HG03354 (cell line): ENCODE measurements around the gene GMPR2.
"Not testable (repeated sequence)": the region's sequence is repeated elsewhere in the genome, so short reads cannot be mapped to it uniquely, and the experiment has no call there.

Experiments
- ATAC-seq: cut with Tn5 transposase; IDR thresholded peaks from one replicate; pipeline ENCODE4 v1.9.1; 2021; ENCODE audit warnings: mild to moderate bottlenecking; ENCODE audit not compliant: unreplicated experiment, poor library complexity, severe bottlenecking

Gene GMPR2

GRCh38 chr14:24226473-24226872 is 6.3 kb upstream of the GMPR2 start:
- no peak for ATAC-seq

DNA sequence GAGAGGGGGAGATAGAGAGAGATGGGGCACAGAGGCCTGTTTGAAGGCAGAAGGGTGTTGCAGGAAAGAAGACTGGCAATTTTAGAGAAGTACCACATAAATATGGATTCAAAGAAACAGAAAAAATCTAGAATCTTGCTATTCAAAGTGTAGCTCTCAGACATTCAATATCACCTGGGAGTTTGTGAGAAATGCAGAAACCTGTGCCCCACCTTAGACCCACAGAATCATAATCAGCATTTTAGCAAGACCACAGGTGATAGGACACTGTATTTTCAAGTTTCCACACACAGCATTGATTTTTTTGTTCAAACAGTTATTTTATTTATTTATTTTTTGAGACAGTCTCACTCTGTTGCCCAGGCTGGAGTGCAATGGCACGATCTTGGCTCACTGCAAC is 3.8 kb upstream of the GMPR2 start:
- no peak for ATAC-seq

GRCh38 chr14:24231263-24232120 is 1.2 kb upstream of the GMPR2 start:
- peak; percentile 21 for ATAC-seq

DNA sequence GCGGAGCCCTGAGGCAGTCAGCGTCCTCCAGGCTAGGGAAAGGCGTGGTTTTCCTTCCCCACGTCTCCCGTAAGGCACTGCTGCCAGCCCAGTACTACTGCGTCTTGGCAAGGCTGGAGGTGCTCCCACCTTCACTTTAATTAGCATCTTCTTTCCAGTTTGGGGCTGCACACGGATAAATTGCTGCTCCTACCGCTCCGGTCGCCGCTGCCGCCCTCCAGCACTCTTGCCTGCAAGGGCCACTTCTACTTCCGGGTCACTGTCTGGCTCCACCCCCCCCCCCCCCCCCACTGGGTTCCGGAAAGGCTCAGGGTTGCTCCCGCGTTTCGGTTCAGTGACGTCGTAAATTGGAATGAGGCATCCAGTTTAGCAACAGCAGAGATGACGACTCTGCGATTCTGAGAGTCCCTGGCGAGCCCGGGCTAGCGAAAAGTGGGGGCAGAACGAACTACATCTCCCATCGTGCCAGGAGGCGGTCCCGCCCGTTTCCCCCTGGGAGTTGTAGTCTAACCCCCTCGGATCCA is 546 bp upstream of the GMPR2 start, which contains the start of gene NEDD8:
Gene NEDD8 (minus strand): TSS at position 247 of the 524 bp plus-strand sequence. CDS start 100 bp downstream, at position 147.
- ATAC-seq, result peak; percentile 76

- ATAC-seq, result no peak
Measured at GRCh38 chr14:24233538-24233866, 773 bp downstream of the GMPR2 start.

GRCh38 chr14:24234095-24235005 is 1.6 kb downstream of the GMPR2 start:
- ATAC-seq, result no peak

GRCh38 chr14:24235804-24236688 is 3.3 kb downstream of the GMPR2 start:
- no peak for ATAC-seq

- no peak for ATAC-seq
Measured at GRCh38 chr14:24236689-24237462, 4.1 kb downstream of the GMPR2 start.

DNA sequence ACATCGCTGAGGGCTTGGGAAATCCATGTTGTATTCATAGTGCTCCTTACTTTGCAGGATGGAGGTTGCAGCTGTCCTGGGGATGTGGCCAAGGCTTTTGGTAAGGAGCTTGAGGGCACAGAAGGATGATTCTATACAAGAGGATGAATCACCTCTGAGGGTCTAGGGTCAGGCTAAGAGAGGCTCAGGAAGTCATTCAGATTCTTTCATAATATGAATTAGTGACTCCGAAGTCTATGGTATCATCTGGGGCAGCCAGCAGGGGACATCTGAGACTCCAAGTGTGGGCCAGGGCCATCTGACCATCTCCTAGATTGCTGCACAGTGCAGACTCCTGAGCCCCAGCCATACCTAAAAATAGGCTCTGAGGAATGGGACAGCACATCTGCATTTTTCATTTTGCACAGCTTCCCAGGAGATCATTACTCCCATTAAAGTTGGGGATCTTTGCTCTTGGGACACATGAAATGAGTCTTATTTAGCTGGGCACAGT is 4.8 kb downstream of the GMPR2 start:
- no peak for ATAC-seq

- ATAC-seq, result no peak
Measured at GRCh38 chr14:24238123-24238522, 5.4 kb downstream of the GMPR2 start.

DNA sequence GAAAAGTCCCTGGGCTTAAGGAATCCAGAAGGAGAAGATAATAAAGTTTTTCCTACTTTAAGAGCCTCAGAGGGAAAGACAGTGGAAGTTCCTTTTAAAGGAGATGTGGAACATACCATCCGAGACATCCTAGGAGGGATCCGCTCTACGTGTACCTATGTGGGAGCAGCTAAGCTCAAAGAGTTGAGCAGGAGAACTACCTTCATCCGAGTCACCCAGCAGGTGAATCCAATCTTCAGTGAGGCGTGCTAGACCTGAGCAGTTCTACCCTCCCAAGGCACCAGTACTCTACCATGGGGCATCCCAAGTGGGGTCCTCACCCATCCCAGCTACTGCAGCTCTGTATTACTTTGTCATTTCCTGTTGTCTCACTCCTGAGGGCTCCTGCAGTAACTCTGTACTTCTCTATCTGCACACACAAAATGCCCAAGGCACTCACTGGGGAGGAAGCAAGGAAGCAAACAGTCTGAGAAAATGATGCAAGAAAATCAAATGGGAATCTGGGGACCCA is 5.9 kb downstream of the GMPR2 start:
- ATAC-seq, result no peak

- no peak for ATAC-seq
Measured at GRCh38 chr14:24240110-24240918, 7.6 kb downstream of the GMPR2 start.

GRCh38 chr14:24241829-24242443 is 9.2 kb downstream of the GMPR2 start:
- peak; percentile 80 for ATAC-seq

- ATAC-seq, result no peak
Measured at GRCh38 chr14:24243336-24243836, 10.7 kb downstream of the GMPR2 start.

- ATAC-seq, result not testable (repeated sequence)
Measured at GRCh38 chr14:24245350-24245749, 12.6 kb downstream of the GMPR2 start.

- no peak for ATAC-seq
Measured at GRCh38 chr14:24246765-24247212, 14.1 kb downstream of the GMPR2 start.

DNA sequence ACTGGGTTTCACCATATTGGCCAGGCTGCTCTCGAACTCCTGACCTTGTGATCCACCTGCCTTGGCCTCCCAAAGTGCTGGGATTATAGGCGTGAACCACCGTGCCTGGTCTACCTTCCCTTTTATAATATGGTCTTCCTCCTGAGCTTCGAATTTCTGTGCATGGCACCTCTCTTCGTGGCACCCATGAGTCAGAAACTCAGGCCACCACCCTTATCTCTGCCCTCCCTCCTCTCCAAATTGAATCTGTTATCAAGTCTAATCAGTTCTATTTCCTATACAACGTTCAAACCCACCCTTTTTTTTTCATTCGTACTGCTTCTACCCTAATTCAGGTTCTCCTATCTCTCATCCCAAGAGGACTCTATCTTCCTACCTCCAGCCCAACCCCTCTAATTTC is 14.7 kb downstream of the GMPR2 start:
- no peak for ATAC-seq
